Thyroid gland (tissue), 4 donors: ENCODE measurements around the gene SCAF8. TPM values are rescaled to one million over a fixed set of nuclear protein-coding genes. Genes with fewer than 3 reads are reported as not detected.
A peak's percentile ranks its signal among the peaks of the same experiment; 100 is the strongest.

Source experiments
- DNase-seq, 2 donors: peaks; one replicate each; pipeline ENCODE4 v3.0.0-alpha.2; 2019
- H3K27ac ChIP-seq, 3 donors: fragments of 200-600 bp; sonication (generic); 1 replicate in 2 of 3; 2 replicates in 1 of 3; pipeline ENCODE4 v1.5.1; 2016 to 2019; ENCODE audit warnings: mild to moderate bottlenecking in 1 of 3, moderate library complexity in 1 of 3
- H3K27me3 ChIP-seq: fragments of 200-600 bp; sonication (generic); one replicate; pipeline ENCODE4 v1.5.1; 2019
- H3K36me3 ChIP-seq, 2 donors: fragments of 200-600 bp; sonication (generic); one replicate each; pipeline ENCODE4 v1.5.1; 2016 to 2019
- H3K4me1 ChIP-seq, 2 donors: fragments of 200-600 bp; sonication (generic); one replicate each; pipeline ENCODE4 v1.5.1; 2017 to 2019
- H3K4me3 ChIP-seq, 3 donors: fragments of 200-600 bp; sonication (generic); replicated peaks in 1 of 3; 1 replicate in 2 of 3; 2 replicates in 1 of 3; pipeline ENCODE4 v1.5.1; 2016; ENCODE audit warnings: mild to moderate bottlenecking in 1 of 3
- H3K9me3 ChIP-seq: fragments of 200-600 bp; sonication (generic); one replicate; pipeline ENCODE4 v1.5.1; 2017
- CTCF ChIP-seq, 6 experiments: fragments of 200-600 bp in 3 of 6; fragments of 450-650 bp in 3 of 6; sonication (generic) in 3 of 6; IDR thresholded peaks; one replicate each; pipeline ENCODE4 v1.5.1; 2016 to 2019; ENCODE audit warnings: antibody characterized with exemption in 6 of 6, mild to moderate bottlenecking in 2 of 6, inconsistent platforms in 1 of 6, moderate library complexity in 1 of 6
- POLR2A ChIP-seq, 2 donors: fragments of 450-650 bp; IDR thresholded peaks; one replicate each; pipeline ENCODE4 v1.6.1; 2017; ENCODE audit warnings: antibody characterized with exemption in 2 of 2, mild to moderate bottlenecking in 2 of 2, moderate library complexity in 1 of 2
- WGBS, 2 donors: methylation state at CpG; one replicate each; pipeline ENCODE4 v1.1.5; 2017; 5-methylcytosine and 5-hydroxymethylcytosine counted together
- intact Hi-C: fragments of 100-400 bp; cut with DNase I; formaldehyde crosslinking; loops from one replicate; pipeline ENCODE4 v1.15.1; 2023
- total RNA-seq, 4 donors: library from RNA; depleted of rRNA; stranded (reverse); fragments of >200 nt; gene quantifications; one replicate each; pipeline ENCODE4 v1.2.3, GENCODE V29; 2016

Gene SCAF8
- total RNA-seq, 4 donors from 2014 or later, result 60.9 to 88.8 (median 65.1) TPM

GRCh38 chr6:154830771-154831170, 97.6 kb downstream of the SCAF8 start:
- DNase-seq, result no peak
- Histone ChIP-seq H3K36me3 (peaks cover 11 to 17% of the 10 kb centered on the region in 2 donors), H3K9me3 (no peaks in the 10 kb centered on the region), H3K27me3 (no peaks in the 10 kb centered on the region), H3K27ac (no peak overlapping the region), H3K4me3 (no peak overlapping the region), H3K4me1 (peaks cover 6 to 13% of the 10 kb centered on the region in 2 donors)
- WGBS, 2 donors, result 97% methylated on average over 4 of the region's 4 CpGs
- intact Hi-C loops, result no loop called here
- no peak for TF ChIP-seq CTCF (IDR thresholded peaks at IDR 0.05)
- no peak for TF ChIP-seq POLR2A (IDR thresholded peaks at IDR 0.05)

- 43% methylated on average over 4 of the region's 4 CpGs for WGBS, 2 donors
- intact Hi-C loops, result no loop called here
- Histone ChIP-seq H3K4me1 (peaks cover 10 to 13% of the 10 kb centered on the region in 2 donors), H3K27ac (no peak overlapping the region), H3K36me3 (peaks cover 11 to 17% of the 10 kb centered on the region in 2 donors), H3K4me3 (no peak overlapping the region), H3K9me3 (no peaks in the 10 kb centered on the region), H3K27me3 (no peaks in the 10 kb centered on the region)
- no peak for TF ChIP-seq CTCF (IDR thresholded peaks at IDR 0.05)
- TF ChIP-seq POLR2A (IDR thresholded peaks at IDR 0.05), result no peak
- no peak for DNase-seq
Measured at GRCh38 chr6:154835307-154835706, 102.1 kb downstream of the SCAF8 start.

GRCh38 chr6:154839546-154839945, 106.3 kb downstream of the SCAF8 start:
- no peak overlapping the region for H3K4me3 ChIP-seq
- TF ChIP-seq CTCF (IDR thresholded peaks at IDR 0.05), result no peak
- TF ChIP-seq POLR2A (IDR thresholded peaks at IDR 0.05), result no peak
- intact Hi-C loops, result no loop called here
- H3K4me1 ChIP-seq, result peaks cover 20 to 22% of the 10 kb centered on the region in 2 donors
- H3K9me3 ChIP-seq, result no peaks in the 10 kb centered on the region
- H3K27me3 ChIP-seq, result no peaks in the 10 kb centered on the region
- no peaks in the 10 kb centered on the region for H3K36me3 ChIP-seq
- H3K27ac ChIP-seq, result peak overlapping the region in 1 of 3 donors; percentile 3
- WGBS, 2 donors, result 93% methylated on average over 6 of the region's 6 CpGs
- no peak for DNase-seq

GRCh38 chr6:154840363-154840762, 107.1 kb downstream of the SCAF8 start:
- intact Hi-C loops, result no loop called here
- WGBS, 2 donors, result 90 to 97% methylated on average over 6 of the region's 6 CpGs
- Histone ChIP-seq H3K36me3 (no peaks in the 10 kb centered on the region), H3K9me3 (no peaks in the 10 kb centered on the region), H3K4me1 (peaks cover 17 to 19% of the 10 kb centered on the region in 2 donors), H3K27ac (no peak overlapping the region), H3K27me3 (no peaks in the 10 kb centered on the region), H3K4me3 (no peak overlapping the region)
- TF ChIP-seq CTCF (IDR thresholded peaks at IDR 0.05) (no peak), POLR2A (IDR thresholded peaks at IDR 0.05) (no peak)
- DNase-seq, result no peak

GRCh38 chr6:154841109-154841508, 107.9 kb downstream of the SCAF8 start:
- TF ChIP-seq POLR2A (IDR thresholded peaks at IDR 0.05) (no peak), CTCF (IDR thresholded peaks at IDR 0.05) (no peak)
- intact Hi-C loops, result no loop called here
- DNase-seq, result no peak
- H3K9me3 ChIP-seq, result no peaks in the 10 kb centered on the region
- no peaks in the 10 kb centered on the region for H3K27me3 ChIP-seq
- 95 to 97% methylated on average over 4 of the region's 4 CpGs for whole genome bisulfite sequencing, 2 donors
- H3K27ac ChIP-seq, result no peak overlapping the region
- H3K4me3 ChIP-seq, result no peak overlapping the region
- H3K36me3 ChIP-seq, result no peaks in the 10 kb centered on the region
- peaks cover 20 to 27% of the 10 kb centered on the region in 2 donors for H3K4me1 ChIP-seq
